ENCODE results near the gene C5AR2. TPM values are rescaled to one million over a fixed set of nuclear protein-coding genes. Genes with fewer than 3 reads are reported as not detected.

The C5AR2 gene
- total RNA-seq, 1 donor from 2014 or later, result not detected

- TF ChIP-seq CTCF (conservative IDR thresholded peaks at IDR 0.05; ENCODE audit: low read depth, low read length), result no peak
- no peak for DNase-seq (ENCODE audit: low read depth)
- no peak overlapping the region for H3K4me3 ChIP-seq (ENCODE audit: low read depth, low read length)
Measured at GRCh38 chr19:47390533-47391488, 58.8 kb downstream of the C5AR2 start.

GRCh38 chr19:47391510-47392223, 59.7 kb downstream of the C5AR2 start:
- peak; percentile 91 for TF ChIP-seq CTCF (conservative IDR thresholded peaks at IDR 0.05; ENCODE audit: low read depth, low read length)
- DNase-seq (ENCODE audit: low read depth), result peak; percentile 0
- no peak overlapping the region for H3K4me3 ChIP-seq (ENCODE audit: low read depth, low read length)

Other genes starting within 250 kb of the C5AR2 start
- 18.3 and 30.0 TPM in 2 replicates for gene ZC3H4, start 218.4 kb upstream of the C5AR2 start, total RNA-seq
- gene SAE1, start 201.3 kb upstream of the C5AR2 start, total RNA-seq, result 140 and 236 TPM in 2 replicates
- gene BBC3, start 101.0 kb upstream of the C5AR2 start, total RNA-seq, result 8.7 and 16.0 TPM in 2 replicates
- gene CCDC9, start 75.7 kb upstream of the C5AR2 start, total RNA-seq, result 14.7 and 17.8 TPM in 2 replicates
- 3.0 and 7.0 TPM in 2 replicates for gene INAFM1, start 57.3 kb upstream of the C5AR2 start, total RNA-seq
- not detected in 2 replicates for gene C5AR1, start 22.3 kb upstream of the C5AR2 start, total RNA-seq
- gene DHX34, start 17.1 kb downstream of the C5AR2 start, total RNA-seq, result 11.5 and 18.8 TPM in 2 replicates
- 0.29 TPM in 1 of 2 replicates, not detected in the other for gene MEIS3, start 87.4 kb downstream of the C5AR2 start, total RNA-seq
- not detected in 2 replicates for gene SLC8A2, start 139.7 kb downstream of the C5AR2 start, total RNA-seq
- 3.2 TPM in 2 replicates for gene KPTN, start 152.0 kb downstream of the C5AR2 start, total RNA-seq
- 78.9 and 82.2 TPM in 2 replicates for gene NAPA, start 182.9 kb downstream of the C5AR2 start, total RNA-seq
- gene ZNF541, start 241.0 kb downstream of the C5AR2 start, total RNA-seq, result not detected in 2 replicates

Data from epithelial cell of proximal tubule (primary cell).